ENCODE results near the gene FAM111B. TPM values are rescaled to one million over a fixed set of nuclear protein-coding genes. Genes with fewer than 3 reads are reported as not detected.
"Not testable (repeated sequence)": the region's sequence is repeated elsewhere in the genome, so short reads cannot be mapped to it uniquely, and the experiment has no call there.

The FAM111B gene
- total RNA-seq, 1 experiment from 2014 or later, result 39.5 TPM

DNA sequence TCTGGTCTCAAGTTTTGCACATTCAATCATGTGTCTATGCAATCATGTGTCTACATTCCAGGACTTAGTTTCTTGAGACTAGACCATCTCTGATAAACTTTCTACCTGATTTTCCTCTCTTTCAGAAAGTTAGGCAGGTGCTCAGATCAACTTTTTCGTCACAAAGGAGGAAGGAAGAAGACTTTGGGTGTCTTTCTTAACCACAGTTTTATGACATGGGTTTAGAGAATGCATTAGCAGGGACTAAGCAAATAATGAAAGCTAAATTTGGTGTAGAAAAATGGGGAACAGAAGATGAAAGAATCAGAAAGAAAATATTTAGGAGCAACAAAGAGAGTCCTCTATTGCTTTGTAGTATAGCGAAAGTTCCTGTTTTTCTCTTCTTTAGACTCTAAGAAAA lies 28.6 kb upstream of the FAM111B start:
- H3K27ac Mint-ChIP-seq (ENCODE audit: unreplicated experiment), result no peak overlapping the region
- no peak overlapping the region for H3K4me3 Mint-ChIP-seq (ENCODE audit: low read depth, unreplicated experiment)
- no peaks in the 10 kb centered on the region for H3K36me3 Mint-ChIP-seq (ENCODE audit: insufficient read depth, unreplicated experiment)
- intact Hi-C loops (cut with micrococcal nuclease; ENCODE audit: unreplicated experiment), result no loop called here
- DNase-seq, result no peak
- peaks cover 80% of the 10 kb centered on the region for H3K27me3 Mint-ChIP-seq (ENCODE audit: unreplicated experiment)
- H3K4me1 Mint-ChIP-seq (ENCODE audit: low read depth, unreplicated experiment), result no peaks in the 10 kb centered on the region
- CTCF ChIA-PET, result no interaction called here
- TF ChIP-seq CTCF (IDR thresholded peaks at IDR 0.05; ENCODE audit: unreplicated experiment), result no peak
- no peaks in the 10 kb centered on the region for H3K9me3 Mint-ChIP-seq (ENCODE audit: low read depth, unreplicated experiment)
- no TSS peak for BruUV-seq (replicated peaks)

DNA sequence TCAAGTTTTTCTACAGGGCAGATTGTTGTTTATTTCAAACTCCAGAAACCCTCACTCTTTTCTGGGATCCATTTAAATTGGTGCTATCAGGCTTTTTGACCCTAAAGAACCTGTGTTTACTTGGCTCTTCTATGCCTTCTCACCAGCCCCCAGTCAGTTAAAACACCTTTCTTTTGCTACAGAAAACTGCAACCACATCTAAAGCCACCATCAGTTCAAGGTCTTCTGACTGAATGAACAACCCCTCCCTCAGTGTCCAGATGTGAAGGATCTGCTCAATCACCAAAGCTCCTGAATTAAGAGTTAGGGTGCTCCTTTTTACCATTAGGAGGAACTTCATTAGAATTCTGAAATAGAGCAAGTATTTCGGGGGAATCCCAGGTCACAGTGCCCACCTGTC lies 28.0 kb upstream of the FAM111B start:
- H3K9me3 Mint-ChIP-seq (ENCODE audit: low read depth, unreplicated experiment), result no peaks in the 10 kb centered on the region
- DNase-seq, result no peak
- BruUV-seq (replicated peaks), result no TSS peak
- no peak for TF ChIP-seq CTCF (IDR thresholded peaks at IDR 0.05; ENCODE audit: unreplicated experiment)
- H3K4me1 Mint-ChIP-seq (ENCODE audit: low read depth, unreplicated experiment), result no peaks in the 10 kb centered on the region
- H3K36me3 Mint-ChIP-seq (ENCODE audit: insufficient read depth, unreplicated experiment), result no peaks in the 10 kb centered on the region
- no peak overlapping the region for H3K4me3 Mint-ChIP-seq (ENCODE audit: low read depth, unreplicated experiment)
- intact Hi-C loops (cut with micrococcal nuclease; ENCODE audit: unreplicated experiment), result no loop called here
- no peak overlapping the region for H3K27ac Mint-ChIP-seq (ENCODE audit: unreplicated experiment)
- CTCF ChIA-PET, result no interaction called here
- peaks cover 80% of the 10 kb centered on the region for H3K27me3 Mint-ChIP-seq (ENCODE audit: unreplicated experiment)

GRCh38 chr11:59080421-59080820 lies 26.6 kb upstream of the FAM111B start:
- H3K4me1 Mint-ChIP-seq (ENCODE audit: low read depth, unreplicated experiment); H3K27ac Mint-ChIP-seq (ENCODE audit: unreplicated experiment); H3K9me3 Mint-ChIP-seq (ENCODE audit: low read depth, unreplicated experiment); H3K36me3 Mint-ChIP-seq (ENCODE audit: insufficient read depth, unreplicated experiment); intact Hi-C loops (cut with micrococcal nuclease; ENCODE audit: unreplicated experiment); H3K4me3 Mint-ChIP-seq (ENCODE audit: low read depth, unreplicated experiment); DNase-seq; BruUV-seq (replicated peaks); CTCF ChIA-PET: not testable (repeated sequence)
- peaks cover 74% of the 10 kb centered on the region for H3K27me3 Mint-ChIP-seq (ENCODE audit: unreplicated experiment)

GRCh38 chr11:59081430-59082020 lies 25.5 kb upstream of the FAM111B start:
- CTCF ChIA-PET; BruUV-seq (replicated peaks); H3K4me1 Mint-ChIP-seq (ENCODE audit: low read depth, unreplicated experiment); H3K9me3 Mint-ChIP-seq (ENCODE audit: low read depth, unreplicated experiment); H3K36me3 Mint-ChIP-seq (ENCODE audit: insufficient read depth, unreplicated experiment); DNase-seq; H3K27ac Mint-ChIP-seq (ENCODE audit: unreplicated experiment); intact Hi-C loops (cut with micrococcal nuclease; ENCODE audit: unreplicated experiment); H3K4me3 Mint-ChIP-seq (ENCODE audit: low read depth, unreplicated experiment): not testable (repeated sequence)
- H3K27me3 Mint-ChIP-seq (ENCODE audit: unreplicated experiment), result peaks cover 69% of the 10 kb centered on the region

DNA sequence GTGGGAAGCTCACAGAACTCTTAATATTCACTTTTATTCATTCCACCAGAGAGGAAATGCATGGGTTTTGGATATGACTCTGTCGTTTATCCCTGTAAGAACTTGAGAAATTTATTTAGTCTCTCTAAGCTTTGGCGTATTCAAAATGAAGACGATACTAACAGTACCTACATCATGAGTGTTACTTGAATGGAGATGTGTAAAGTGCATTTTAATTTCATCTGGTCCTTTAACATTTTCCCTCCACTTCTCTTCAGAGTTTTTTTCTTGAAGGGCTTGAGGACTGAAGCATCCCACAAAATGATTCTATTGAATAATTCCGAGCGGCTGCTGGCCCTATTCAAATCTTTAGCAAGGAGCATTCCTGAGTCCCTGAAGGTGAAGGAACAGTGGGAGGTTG lies 21.0 kb upstream of the FAM111B start, which contains the start of gene GLYATL1B:
Gene GLYATL1B (plus strand): TSS at position 301 of the 400 bp plus-strand sequence. CDS start 0 bp downstream, at position 301.
- H3K27ac Mint-ChIP-seq (ENCODE audit: unreplicated experiment); DNase-seq; H3K9me3 Mint-ChIP-seq (ENCODE audit: low read depth, unreplicated experiment); H3K36me3 Mint-ChIP-seq (ENCODE audit: insufficient read depth, unreplicated experiment); BruUV-seq (replicated peaks); H3K4me3 Mint-ChIP-seq (ENCODE audit: low read depth, unreplicated experiment); intact Hi-C loops (cut with micrococcal nuclease; ENCODE audit: unreplicated experiment); CTCF ChIA-PET; H3K4me1 Mint-ChIP-seq (ENCODE audit: low read depth, unreplicated experiment): not testable (repeated sequence)
- peaks cover 36% of the 10 kb centered on the region for H3K27me3 Mint-ChIP-seq (ENCODE audit: unreplicated experiment)

DNA sequence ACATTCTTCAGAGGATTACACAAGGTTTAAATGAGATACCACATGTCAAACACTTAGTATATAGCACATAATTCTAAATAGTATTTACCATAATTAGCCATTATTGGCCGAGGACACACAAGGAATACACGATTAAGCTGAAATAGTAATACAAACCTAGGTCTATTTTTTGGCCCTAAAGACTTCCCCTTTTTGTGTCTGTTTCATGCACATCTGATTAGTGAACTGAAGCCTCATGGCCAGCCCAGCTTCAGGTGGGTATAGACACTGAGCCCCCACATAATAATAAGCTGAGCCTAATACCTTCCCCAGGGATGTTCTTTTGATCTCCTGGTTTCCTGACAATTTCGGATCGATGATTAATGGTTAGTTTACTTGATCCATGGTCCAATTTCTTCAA lies 18.9 kb upstream of the FAM111B start:
- no peaks in the 10 kb centered on the region for H3K36me3 Mint-ChIP-seq (ENCODE audit: insufficient read depth, unreplicated experiment)
- no peak overlapping the region for H3K27ac Mint-ChIP-seq (ENCODE audit: unreplicated experiment)
- no peaks in the 10 kb centered on the region for H3K4me1 Mint-ChIP-seq (ENCODE audit: low read depth, unreplicated experiment)
- BruUV-seq (replicated peaks), result no TSS peak
- H3K27me3 Mint-ChIP-seq (ENCODE audit: unreplicated experiment), result peaks cover 16% of the 10 kb centered on the region
- intact Hi-C loops (cut with micrococcal nuclease; ENCODE audit: unreplicated experiment), result no loop called here
- TF ChIP-seq CTCF (IDR thresholded peaks at IDR 0.05; ENCODE audit: unreplicated experiment), result no peak
- no peak for DNase-seq
- no peaks in the 10 kb centered on the region for H3K9me3 Mint-ChIP-seq (ENCODE audit: low read depth, unreplicated experiment)
- CTCF ChIA-PET, result no interaction called here
- H3K4me3 Mint-ChIP-seq (ENCODE audit: low read depth, unreplicated experiment), result no peak overlapping the region

DNA sequence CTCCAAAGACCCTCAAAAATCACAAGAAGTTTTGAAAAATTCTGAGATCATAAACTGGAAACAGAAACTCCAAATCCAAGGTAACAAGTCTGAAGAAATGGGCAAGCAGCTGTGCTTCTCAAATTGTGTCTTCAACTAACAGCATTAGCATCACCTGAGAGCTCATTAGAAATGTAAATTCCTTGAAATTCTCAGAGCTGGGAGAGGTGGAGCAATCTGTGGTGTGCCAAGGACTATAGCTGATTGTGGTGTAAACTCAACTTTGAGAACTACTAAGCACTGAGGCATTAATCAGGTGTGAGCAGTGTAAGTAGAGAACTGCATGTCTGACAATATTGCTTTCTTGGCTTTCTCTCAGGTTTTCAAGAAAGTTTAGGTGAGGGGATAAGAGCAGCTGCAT lies 13.5 kb upstream of the FAM111B start:
- H3K27ac Mint-ChIP-seq (ENCODE audit: unreplicated experiment); DNase-seq; H3K9me3 Mint-ChIP-seq (ENCODE audit: low read depth, unreplicated experiment); H3K27me3 Mint-ChIP-seq (ENCODE audit: unreplicated experiment); CTCF ChIA-PET; BruUV-seq (replicated peaks); H3K4me1 Mint-ChIP-seq (ENCODE audit: low read depth, unreplicated experiment); H3K4me3 Mint-ChIP-seq (ENCODE audit: low read depth, unreplicated experiment); H3K36me3 Mint-ChIP-seq (ENCODE audit: insufficient read depth, unreplicated experiment); intact Hi-C loops (cut with micrococcal nuclease; ENCODE audit: unreplicated experiment): not testable (repeated sequence)

- H3K27ac Mint-ChIP-seq (ENCODE audit: unreplicated experiment); H3K4me1 Mint-ChIP-seq (ENCODE audit: low read depth, unreplicated experiment); H3K36me3 Mint-ChIP-seq (ENCODE audit: insufficient read depth, unreplicated experiment); H3K27me3 Mint-ChIP-seq (ENCODE audit: unreplicated experiment); DNase-seq; intact Hi-C loops (cut with micrococcal nuclease; ENCODE audit: unreplicated experiment); H3K9me3 Mint-ChIP-seq (ENCODE audit: low read depth, unreplicated experiment); CTCF ChIA-PET; H3K4me3 Mint-ChIP-seq (ENCODE audit: low read depth, unreplicated experiment); BruUV-seq (replicated peaks): not testable (repeated sequence)
These were observed 11.8 kb upstream of the FAM111B start for GRCh38 chr11:59095225-59095624.
